Activated T-cell treated with anti-CD3 and anti-CD28 coated beads for 48 hours (primary cell): Measurements from ENCODE around the gene LARGE2.

ENCODE experiments used
- DNase-seq: peaks from one replicate; pipeline ENCODE4 v3.0.0-alpha.2; 2020; ENCODE audit warnings: low read depth

Gene LARGE2

DNA sequence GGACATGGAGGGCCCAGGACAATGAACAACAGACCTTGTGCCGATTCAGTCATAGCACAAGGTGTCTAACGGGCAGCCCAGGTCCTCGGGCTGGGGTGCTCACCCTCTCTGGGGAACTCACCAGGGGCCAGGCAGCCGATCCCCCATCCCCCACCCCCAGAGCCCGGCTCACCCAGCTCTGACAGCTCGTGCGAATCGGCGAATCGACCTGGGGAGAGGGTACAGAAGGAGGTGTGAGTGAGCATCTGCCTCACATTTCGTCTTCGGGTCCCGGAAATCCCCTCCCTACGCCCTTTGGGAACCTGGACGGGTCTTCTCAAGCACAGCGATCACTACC lies 5.2 kb upstream of the LARGE2 start:
- DNase-seq = no peak

GRCh38 chr11:45917623-45918330 lies 4.7 kb upstream of the LARGE2 start, which contains the start of gene PEX16:
Gene PEX16, minus strand, starts transcription at chr11:45917877. Its CDS starts 66 bp downstream, at chr11:45917811.
- peak; percentile 92 for DNase-seq

DNA sequence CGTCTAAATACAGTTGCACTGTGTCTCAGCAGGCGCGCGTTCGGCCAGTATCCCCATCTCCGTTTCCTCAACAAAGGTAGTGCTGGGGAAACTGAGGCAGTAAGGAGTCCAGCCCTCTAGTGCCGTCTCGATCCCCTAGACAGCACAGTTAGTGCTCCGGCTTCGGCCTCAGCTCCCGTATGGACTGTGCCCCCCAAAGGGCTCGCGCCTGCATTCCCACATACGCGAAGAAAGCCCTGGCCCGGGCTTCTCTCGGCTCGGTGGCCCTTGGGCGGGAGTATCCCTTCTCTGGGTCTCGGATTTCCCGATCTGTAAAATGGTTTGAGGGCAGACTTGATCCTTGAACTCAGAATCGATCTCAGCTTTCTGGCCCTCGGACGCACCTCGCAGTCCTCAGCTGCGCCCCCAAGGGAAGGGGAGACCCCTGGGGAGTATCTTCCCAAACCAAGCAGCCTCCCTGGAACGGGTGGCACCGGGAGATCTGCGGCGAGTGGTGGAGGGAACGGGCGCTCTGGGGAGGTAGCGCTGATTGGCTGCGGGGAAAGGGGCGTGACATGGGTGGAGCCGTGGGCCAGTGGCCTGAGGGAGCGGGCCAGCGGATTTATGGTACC lies 4.0 kb upstream of the LARGE2 start:
- peak; percentile 59 for DNase-seq

- DNase-seq = no peak
Measured at GRCh38 chr11:45918962-45919675, 3.3 kb upstream of the LARGE2 start.

DNA sequence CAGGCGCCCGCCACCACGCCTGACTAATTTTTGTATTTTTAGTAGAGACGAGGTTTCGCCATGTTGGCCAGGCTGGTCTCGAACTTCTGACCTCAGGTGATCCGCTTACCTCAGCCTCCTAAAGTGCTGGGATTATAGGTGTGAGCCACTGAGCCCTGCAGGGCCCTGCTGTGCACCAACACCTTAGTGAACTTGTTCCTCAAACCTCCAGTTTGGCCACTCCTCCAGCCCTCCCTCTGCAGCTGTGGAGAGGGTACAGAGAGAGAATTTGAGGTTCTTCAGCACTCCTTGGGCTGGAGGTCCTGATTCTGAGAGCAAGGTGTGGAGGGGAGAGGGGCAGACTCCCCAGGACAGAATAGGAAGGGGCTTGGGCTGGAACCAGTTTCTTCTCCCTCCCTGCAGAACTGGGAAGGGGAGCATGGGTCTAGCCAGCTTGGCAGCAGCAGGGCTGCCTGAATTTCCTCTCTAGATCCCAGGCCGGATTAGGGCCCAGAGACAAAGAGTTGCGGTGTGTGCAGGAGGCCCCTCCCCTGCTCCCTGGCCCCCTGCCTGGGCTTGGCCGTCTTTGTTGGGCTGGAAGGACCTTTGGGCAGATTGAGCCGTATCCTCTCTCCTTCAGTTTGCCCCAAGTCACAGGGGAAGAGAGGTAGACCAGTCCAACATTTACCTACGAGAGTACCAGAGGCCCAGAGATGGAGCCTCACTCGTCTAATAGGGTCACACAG lies 2.5 kb upstream of the LARGE2 start:
- no peak for DNase-seq

GRCh38 chr11:45920531-45921477 lies 1.7 kb upstream of the LARGE2 start:
- DNase-seq = no peak

GRCh38 chr11:45921561-45922424 lies 663 bp upstream of the LARGE2 start:
- no peak for DNase-seq

DNA sequence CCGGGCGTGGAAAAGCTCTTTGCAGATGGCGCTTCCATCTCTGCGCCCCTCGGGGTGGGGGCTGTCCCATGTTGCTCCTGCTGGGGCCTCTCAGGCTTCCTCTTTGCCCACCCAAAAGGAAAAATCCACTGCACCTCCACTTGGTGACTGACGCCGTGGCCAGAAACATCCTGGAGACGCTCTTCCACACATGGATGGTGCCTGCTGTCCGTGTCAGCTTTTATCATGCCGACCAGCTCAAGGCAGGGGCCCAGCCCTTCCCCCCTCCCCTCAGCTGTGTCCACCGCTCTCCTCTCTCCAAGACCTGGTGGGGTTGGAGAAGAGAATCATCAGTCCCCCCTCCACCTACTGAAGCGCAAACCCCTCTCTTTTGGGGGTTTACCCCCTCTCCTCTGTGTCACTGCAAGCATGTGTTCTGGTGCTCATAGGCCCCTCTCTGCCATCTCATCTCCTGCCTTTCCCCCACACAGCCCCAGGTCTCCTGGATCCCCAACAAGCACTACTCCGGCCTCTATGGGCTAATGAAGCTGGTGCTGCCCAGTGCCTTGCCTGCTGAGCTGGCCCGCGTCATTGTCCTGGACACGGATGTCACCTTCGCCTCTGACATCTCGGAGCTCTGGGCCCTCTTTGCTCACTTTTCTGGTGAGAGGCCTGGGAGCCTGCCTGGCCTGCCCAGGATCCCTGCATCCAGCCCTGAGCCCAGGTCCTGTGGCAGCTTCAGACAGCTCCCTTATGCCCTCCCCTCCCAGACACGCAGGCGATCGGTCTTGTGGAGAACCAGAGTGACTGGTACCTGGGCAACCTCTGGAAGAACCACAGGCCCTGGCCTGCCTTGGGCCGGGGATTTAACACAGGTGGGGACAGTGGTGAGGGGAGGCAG lies 1.8 kb downstream of the LARGE2 start:
- DNase-seq = no peak

- no peak for DNase-seq
Measured at GRCh38 chr11:45924927-45925326, 2.5 kb downstream of the LARGE2 start.

DNA sequence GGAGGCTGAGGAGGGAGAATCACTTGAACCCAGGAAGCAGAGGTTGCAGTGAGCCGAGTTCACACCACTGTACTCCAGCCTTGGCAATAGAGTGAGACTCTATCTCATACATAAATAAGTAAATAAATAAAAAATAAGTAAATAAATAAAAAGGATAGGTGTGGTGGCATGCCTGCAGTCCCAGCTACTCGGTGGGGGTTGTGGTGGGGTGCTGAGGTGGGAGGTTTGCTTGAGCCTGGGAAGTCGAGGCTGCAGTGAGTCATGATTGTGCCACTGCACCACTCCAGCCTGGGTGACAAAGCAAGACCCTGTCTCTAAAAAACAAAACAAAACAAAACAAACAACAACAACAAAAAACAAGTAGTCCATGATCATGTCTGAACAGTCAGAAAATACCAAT lies 3.1 kb downstream of the LARGE2 start:
- DNase-seq = no peak

DNA sequence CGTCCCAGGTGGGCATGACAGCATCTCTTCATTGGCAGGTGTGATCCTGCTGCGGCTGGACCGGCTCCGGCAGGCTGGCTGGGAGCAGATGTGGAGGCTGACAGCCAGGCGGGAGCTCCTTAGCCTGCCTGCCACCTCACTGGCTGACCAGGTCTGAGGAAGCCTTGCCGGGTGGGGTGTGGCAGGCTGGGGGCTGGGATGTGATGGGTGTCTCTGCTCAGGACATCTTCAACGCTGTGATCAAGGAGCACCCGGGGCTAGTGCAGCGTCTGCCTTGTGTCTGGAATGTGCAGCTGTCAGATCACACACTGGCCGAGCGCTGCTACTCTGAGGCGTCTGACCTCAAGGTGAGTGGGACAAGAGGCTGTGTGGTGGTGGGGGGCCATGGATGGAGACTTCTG lies 3.5 kb downstream of the LARGE2 start:
- DNase-seq = no peak

- DNase-seq = no peak
Measured at GRCh38 chr11:45926536-45927331, 4.3 kb downstream of the LARGE2 start.

- no peak for DNase-seq
Measured at GRCh38 chr11:45927332-45927683, 4.9 kb downstream of the LARGE2 start.

GRCh38 chr11:45927684-45928413 lies 5.4 kb downstream of the LARGE2 start:
- no peak for DNase-seq

DNA sequence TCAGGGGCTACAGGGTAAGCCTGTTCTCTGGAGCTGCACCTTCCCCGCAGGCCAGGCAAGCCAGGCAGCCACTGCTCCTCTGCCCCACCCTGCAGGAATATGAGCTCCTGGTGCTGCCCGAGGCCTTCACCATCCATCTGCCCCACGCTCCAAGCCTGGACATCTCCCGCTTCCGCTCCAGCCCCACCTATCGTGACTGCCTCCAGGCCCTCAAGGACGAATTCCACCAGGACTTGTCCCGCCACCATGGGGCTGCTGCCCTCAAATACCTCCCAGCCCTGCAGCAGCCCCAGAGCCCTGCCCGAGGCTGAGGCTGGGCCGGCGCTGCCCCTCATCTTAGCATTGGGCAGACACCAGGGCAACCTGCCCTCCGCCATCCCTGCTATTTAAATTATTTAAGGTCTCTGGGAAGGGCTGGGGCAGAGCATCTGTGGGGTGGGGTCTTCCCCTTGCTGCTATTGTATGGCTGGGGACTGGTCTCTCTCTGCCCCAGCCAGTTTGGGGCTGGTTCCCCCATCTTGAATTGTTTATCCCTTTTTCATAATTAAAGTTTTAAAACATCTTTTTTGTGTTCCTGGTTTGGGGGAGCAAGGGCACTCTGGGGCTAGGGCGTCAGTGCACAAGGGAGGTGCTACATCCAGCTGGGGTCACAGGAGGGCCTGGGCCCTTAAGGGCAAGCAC lies 6.2 kb downstream of the LARGE2 start:
- no peak for DNase-seq

DNA sequence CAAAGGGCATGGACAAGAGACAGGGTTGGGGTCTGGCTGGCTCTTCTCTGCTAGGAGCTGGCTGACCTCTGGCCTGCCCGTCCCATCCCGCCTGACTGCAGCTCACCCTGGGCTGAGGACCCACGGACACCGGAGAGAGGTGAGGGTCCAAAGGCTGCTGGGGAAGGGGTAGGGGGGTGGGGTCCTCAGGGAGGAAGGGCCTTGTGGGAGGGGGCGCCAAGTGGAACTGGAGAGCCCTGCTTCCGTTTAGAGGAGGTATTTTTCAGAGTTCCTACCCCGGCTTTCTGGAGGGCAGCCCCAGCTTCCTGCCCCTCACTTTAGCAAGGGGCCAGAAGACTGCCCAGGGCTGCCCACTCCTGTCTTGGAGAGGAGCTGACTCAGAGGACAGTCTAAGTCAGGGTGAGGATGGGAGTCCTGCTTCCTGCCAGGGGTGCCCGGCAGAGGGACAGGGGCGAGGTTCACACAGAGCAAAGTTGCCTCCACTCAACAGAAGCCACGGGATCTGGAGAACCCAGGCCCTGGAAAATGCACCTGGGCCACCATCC lies 7.1 kb downstream of the LARGE2 start:
- DNase-seq = no peak
